ENCODE results near the gene CAPN7.

DNA sequence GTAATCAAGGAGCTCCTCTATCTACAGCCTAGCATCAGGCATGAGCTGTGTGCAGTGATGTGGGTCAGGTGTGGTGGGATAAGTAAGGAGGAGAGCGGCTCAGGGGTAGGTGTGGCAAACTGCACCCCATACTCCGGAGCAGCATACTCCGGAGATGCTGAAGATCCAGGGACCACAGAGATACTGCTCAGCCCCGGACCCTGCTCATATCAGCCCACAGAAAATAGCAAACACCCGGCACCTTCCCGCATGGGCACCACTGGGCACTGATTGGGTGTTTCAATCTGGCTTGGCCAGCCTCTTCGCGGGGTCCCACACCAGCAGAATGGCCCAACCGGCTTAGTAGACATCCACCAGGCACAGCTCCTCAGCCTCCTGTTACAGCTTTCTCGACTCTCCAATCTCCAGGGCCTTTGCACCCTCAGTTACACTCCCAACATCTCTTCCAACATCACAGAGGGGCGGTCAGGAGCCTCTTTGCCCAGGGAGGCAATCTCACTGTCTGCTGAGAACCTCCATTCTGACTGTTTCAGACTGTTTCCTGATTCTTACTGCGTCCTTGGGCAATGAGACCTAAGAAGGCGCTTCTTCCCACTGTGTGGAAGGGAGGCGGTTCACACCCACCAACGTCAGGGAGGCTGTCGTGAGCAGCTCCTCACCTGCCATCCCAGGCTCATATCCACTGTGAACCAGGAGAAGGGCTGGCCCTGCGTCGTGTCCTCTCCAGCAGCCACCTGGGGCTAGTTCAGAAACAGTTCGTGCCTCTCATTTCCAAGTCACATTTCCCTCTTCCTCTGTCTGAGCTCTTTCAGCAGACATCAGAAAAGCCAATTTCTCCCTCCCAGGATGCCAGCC lies 59.8 kb downstream of the CAPN7 start:
- TF ChIP-seq, protein P1, sequence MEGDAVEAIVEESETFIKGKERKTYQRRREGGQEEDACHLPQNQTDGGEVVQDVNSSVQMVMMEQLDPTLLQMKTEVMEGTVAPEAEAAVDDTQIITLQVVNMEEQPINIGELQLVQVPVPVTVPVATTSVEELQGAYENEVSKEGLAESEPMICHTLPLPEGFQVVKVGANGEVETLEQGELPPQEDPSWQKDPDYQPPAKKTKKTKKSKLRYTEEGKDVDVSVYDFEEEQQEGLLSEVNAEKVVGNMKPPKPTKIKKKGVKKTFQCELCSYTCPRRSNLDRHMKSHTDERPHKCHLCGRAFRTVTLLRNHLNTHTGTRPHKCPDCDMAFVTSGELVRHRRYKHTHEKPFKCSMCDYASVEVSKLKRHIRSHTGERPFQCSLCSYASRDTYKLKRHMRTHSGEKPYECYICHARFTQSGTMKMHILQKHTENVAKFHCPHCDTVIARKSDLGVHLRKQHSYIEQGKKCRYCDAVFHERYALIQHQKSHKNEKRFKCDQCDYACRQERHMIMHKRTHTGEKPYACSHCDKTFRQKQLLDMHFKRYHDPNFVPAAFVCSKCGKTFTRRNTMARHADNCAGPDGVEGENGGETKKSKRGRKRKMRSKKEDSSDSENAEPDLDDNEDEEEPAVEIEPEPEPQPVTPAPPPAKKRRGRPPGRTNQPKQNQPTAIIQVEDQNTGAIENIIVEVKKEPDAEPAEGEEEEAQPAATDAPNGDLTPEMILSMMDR (IDR thresholded peaks at IDR 0.05; ENCODE audit: insufficient read depth, low read length, poor library complexity, severe bottlenecking), result no peak
- no peak for TF ChIP-seq EZH2phosphoT487 (conservative IDR thresholded peaks at IDR 0.05; ENCODE audit: low read length)
